Activated CD8-positive, alpha-beta memory T cell treated with anti-CD3 and anti-CD28 coated beads, Interleukin-2, amount 50 U/mL, for 48 hours (primary cell): Measurements from ENCODE around the gene CHST6.
"Not testable (repeated sequence)": the region's sequence is repeated elsewhere in the genome, so short reads cannot be mapped to it uniquely, and the experiment has no call there.

ENCODE experiments used
- DNase-seq: peaks from one replicate; pipeline ENCODE4 v3.0.0-alpha.2; 2020

CHST6 gene

GRCh38 chr16:75495076-75495674 is at the start of gene CHST6:
TSS of gene CHST6 (minus strand) at chr16:75495441. CDS start at chr16:75479828, 15,613 bp downstream.
- DNase-seq, result peak; percentile 64

- DNase-seq, result not testable (repeated sequence)
Measured at GRCh38 chr16:75542462-75542861, 47.2 kb upstream of the CHST6 start.

- no peak for DNase-seq
Measured at GRCh38 chr16:75541236-75541635, 46.0 kb upstream of the CHST6 start.

GRCh38 chr16:75538882-75539565 is 43.8 kb upstream of the CHST6 start:
- not testable (repeated sequence) for DNase-seq

- DNase-seq, result no peak
Measured at GRCh38 chr16:75537776-75538175, 42.5 kb upstream of the CHST6 start.

GRCh38 chr16:75535901-75536300 is 40.7 kb upstream of the CHST6 start, which contains the start of gene CHST5:
TSS of gene CHST5 (minus strand) at chr16:75536108. CDS start at chr16:75530384, 5,724 bp downstream.
- DNase-seq, result no peak

GRCh38 chr16:75535211-75535843 is 40.1 kb upstream of the CHST6 start:
- DNase-seq, result no peak

- DNase-seq, result no peak
Measured at GRCh38 chr16:75534560-75535205, 39.4 kb upstream of the CHST6 start.

GRCh38 chr16:75532791-75533190 is 37.5 kb upstream of the CHST6 start:
- DNase-seq, result no peak

GRCh38 chr16:75532142-75532765 is 37.0 kb upstream of the CHST6 start:
- DNase-seq, result no peak

GRCh38 chr16:75529959-75530358 is 34.7 kb upstream of the CHST6 start:
- no peak for DNase-seq

- DNase-seq, result no peak
Measured at GRCh38 chr16:75529056-75529905, 34.0 kb upstream of the CHST6 start.

- no peak for DNase-seq
Measured at GRCh38 chr16:75527825-75528299, 32.6 kb upstream of the CHST6 start.

GRCh38 chr16:75526032-75526790 is 31.0 kb upstream of the CHST6 start:
- DNase-seq, result no peak

- DNase-seq, result no peak
Measured at GRCh38 chr16:75519175-75519574, 23.9 kb upstream of the CHST6 start.

- DNase-seq, result peak; percentile 76
Measured at GRCh38 chr16:75516189-75516966, 21.1 kb upstream of the CHST6 start.

GRCh38 chr16:75514296-75514695 is 19.1 kb upstream of the CHST6 start:
- DNase-seq, result no peak

GRCh38 chr16:75506574-75506973 is 11.3 kb upstream of the CHST6 start:
- DNase-seq, result no peak

GRCh38 chr16:75506107-75506506 is 10.9 kb upstream of the CHST6 start:
- DNase-seq, result no peak

GRCh38 chr16:75503801-75504200 is 8.6 kb upstream of the CHST6 start:
- no peak for DNase-seq
